AG08395 (cell line): ENCODE measurements around the gene KIF26A.
"Not testable (repeated sequence)": the region's sequence is repeated elsewhere in the genome, so short reads cannot be mapped to it uniquely, and the experiment has no call there.

ENCODE experiments used
- DNase-seq: peaks from one replicate; pipeline ENCODE4 v3.0.0; 2012; ENCODE audit warnings: mixed read lengths, low spot score

KIF26A gene

GRCh38 chr14:104222396-104223036, 84.1 kb downstream of the KIF26A start:
- DNase-seq: no peak

GRCh38 chr14:104223101-104224041, 85.0 kb downstream of the KIF26A start:
- DNase-seq: no peak

- no peak for DNase-seq
These were observed 85.7 kb downstream of the KIF26A start for GRCh38 chr14:104224131-104224505.

- no peak for DNase-seq
These were observed 86.3 kb downstream of the KIF26A start for GRCh38 chr14:104224506-104225277.

GRCh38 chr14:104225278-104226190, 87.1 kb downstream of the KIF26A start:
- DNase-seq: not testable (repeated sequence)

- no peak for DNase-seq
These were observed 88.3 kb downstream of the KIF26A start for GRCh38 chr14:104226421-104227383.

- DNase-seq: no peak
These were observed 89.4 kb downstream of the KIF26A start for GRCh38 chr14:104227806-104228205.

GRCh38 chr14:104228221-104228620, 89.8 kb downstream of the KIF26A start:
- DNase-seq: no peak

- DNase-seq: no peak
These were observed 90.5 kb downstream of the KIF26A start for GRCh38 chr14:104228716-104229533.

- no peak for DNase-seq
These were observed 91.2 kb downstream of the KIF26A start for GRCh38 chr14:104229534-104230055.

GRCh38 chr14:104230119-104230815, 91.9 kb downstream of the KIF26A start:
- DNase-seq: no peak
